Fibroblast of mammary gland (primary cell): ENCODE measurements around the gene DMRTC2.

Experiments used
- DNase-seq: peaks from one replicate; pipeline ENCODE4 v3.0.0-alpha.2; 2010; ENCODE audit warnings: low read depth
- H3K4me3 ChIP-seq: 2 replicates; pipeline ENCODE4 v1.5.1; 2011; ENCODE audit warnings: low read depth, mild to moderate bottlenecking, low read length, moderate library complexity; ENCODE audit not compliant: control insufficient read depth
- CTCF ChIP-seq: conservative IDR thresholded peaks from 2 replicates; pipeline ENCODE4 v1.5.1; 2011; ENCODE audit warnings: low read depth, low read length, inconsistent platforms; ENCODE audit not compliant: control insufficient read depth, insufficient read depth

DMRTC2 gene

GRCh38 chr19:41879670-41880328, 35.0 kb downstream of the DMRTC2 start:
- TF ChIP-seq CTCF: no peak
- DNase-seq: no peak
- no peak overlapping the region for H3K4me3 ChIP-seq

- DNase-seq: no peak
- no peak for TF ChIP-seq CTCF
- no peak overlapping the region for H3K4me3 ChIP-seq
Measured at GRCh38 chr19:41880329-41880708, 35.5 kb downstream of the DMRTC2 start.

GRCh38 chr19:41882568-41883462, 38.0 kb downstream of the DMRTC2 start, which contains the start of gene ARHGEF1:
ARHGEF1 (plus strand) TSS chr19:41883184; CDS start chr19:41888083, 4,899 bp downstream.
- DNase-seq: no peak
- TF ChIP-seq CTCF: no peak
- peak within 1 kb of the TSS; percentile 93 for H3K4me3 ChIP-seq

GRCh38 chr19:41883463-41883820, 38.6 kb downstream of the DMRTC2 start:
- no peak for TF ChIP-seq CTCF
- no peak for DNase-seq
- peak overlapping the region; percentile 93 for H3K4me3 ChIP-seq

GRCh38 chr19:41883821-41884733, 39.2 kb downstream of the DMRTC2 start:
- peak; percentile 94 for DNase-seq
- TF ChIP-seq CTCF: no peak
- peak overlapping the region; percentile 93 for H3K4me3 ChIP-seq
